Activated CD8-positive, alpha-beta T cell treated with anti-CD3 and anti-CD28 coated beads for 36 hours (primary cell): ENCODE measurements around the gene PLEK. TPM values are rescaled to one million over a fixed set of nuclear protein-coding genes. Genes with fewer than 3 reads are reported as not detected.

ENCODE experiments used
- ATAC-seq: fragments of 200-7000 bp; cut with Tn5 transposase; one replicate; pipeline ENCODE4 v1.10.0; 2021; ENCODE audit warnings: mild to moderate bottlenecking, moderate library complexity
- CTCF ChIA-PET: fragments of 350-600 bp; sonication (Branson Sonifier 250); formaldehyde crosslinking; loops from one replicate; lab custom pipeline; 2021; ENCODE audit warnings: antibody characterized with exemption; lab: Charles Lee
- POLR2A ChIA-PET: fragments of 350-600 bp; sonication (Branson Sonifier 250); formaldehyde crosslinking; loops from one replicate; lab custom pipeline; 2021; ENCODE audit warnings: antibody characterized with exemption; lab: Charles Lee
- DNase-seq: peaks from one replicate; pipeline ENCODE4 v3.0.0-alpha.2; 2020
- H3K27ac Mint-ChIP-seq: one replicate; pipeline ENCODE4 v1.8.0; 2021; ENCODE audit warnings: mild to moderate bottlenecking, mixed read lengths
- H3K27me3 Mint-ChIP-seq: one replicate; pipeline ENCODE4 v1.8.0; 2021; ENCODE audit warnings: mixed read lengths
- H3K36me3 Mint-ChIP-seq: one replicate; pipeline ENCODE4 v1.8.0; 2021; ENCODE audit warnings: low read depth, mixed read lengths
- H3K4me1 Mint-ChIP-seq: one replicate; pipeline ENCODE4 v1.8.0; 2021; ENCODE audit warnings: low read depth, mixed read lengths
- H3K4me3 Mint-ChIP-seq: one replicate; pipeline ENCODE4 v1.8.0; 2021; ENCODE audit warnings: mild to moderate bottlenecking, moderate library complexity, mixed read lengths
- H3K9me3 Mint-ChIP-seq: one replicate; pipeline ENCODE4 v1.8.0; 2021; ENCODE audit warnings: mixed read lengths
- intact Hi-C: fragments of 100-400 bp; cut with micrococcal nuclease; formaldehyde crosslinking; loops from one replicate; pipeline ENCODE4 v1.10.0; 2022
- total RNA-seq, 2 experiments: library from RNA; stranded (reverse); gene quantifications; one replicate each; pipeline ENCODE4 v1.2.3, GENCODE V29; 2021
- TF ChIP-seq, protein P1 (sequence below): fragments of 200-600 bp; IDR thresholded peaks from one replicate; pipeline ENCODE4 v1.8.0; 2022; ENCODE audit warnings: antibody characterized with exemption, mild to moderate bottlenecking

PLEK gene
- total RNA-seq, 2 experiments from 2014 or later, result 4.8 to 6.0 TPM

GRCh38 chr2:68367953-68368653 lies 3.0 kb downstream of the PLEK start:
- TF ChIP-seq, protein P1, sequence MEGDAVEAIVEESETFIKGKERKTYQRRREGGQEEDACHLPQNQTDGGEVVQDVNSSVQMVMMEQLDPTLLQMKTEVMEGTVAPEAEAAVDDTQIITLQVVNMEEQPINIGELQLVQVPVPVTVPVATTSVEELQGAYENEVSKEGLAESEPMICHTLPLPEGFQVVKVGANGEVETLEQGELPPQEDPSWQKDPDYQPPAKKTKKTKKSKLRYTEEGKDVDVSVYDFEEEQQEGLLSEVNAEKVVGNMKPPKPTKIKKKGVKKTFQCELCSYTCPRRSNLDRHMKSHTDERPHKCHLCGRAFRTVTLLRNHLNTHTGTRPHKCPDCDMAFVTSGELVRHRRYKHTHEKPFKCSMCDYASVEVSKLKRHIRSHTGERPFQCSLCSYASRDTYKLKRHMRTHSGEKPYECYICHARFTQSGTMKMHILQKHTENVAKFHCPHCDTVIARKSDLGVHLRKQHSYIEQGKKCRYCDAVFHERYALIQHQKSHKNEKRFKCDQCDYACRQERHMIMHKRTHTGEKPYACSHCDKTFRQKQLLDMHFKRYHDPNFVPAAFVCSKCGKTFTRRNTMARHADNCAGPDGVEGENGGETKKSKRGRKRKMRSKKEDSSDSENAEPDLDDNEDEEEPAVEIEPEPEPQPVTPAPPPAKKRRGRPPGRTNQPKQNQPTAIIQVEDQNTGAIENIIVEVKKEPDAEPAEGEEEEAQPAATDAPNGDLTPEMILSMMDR, result no peak
- ATAC-seq (no peak), DNase-seq (no peak)
- ChIA-PET POLR2A (interaction anchor here (0.6 kb wide), 1 partner anchor 94 kb away, joined by 3 read pairs; no protein-coding TSS in a partner anchor), CTCF (interaction anchor here (1.6 to 3.6 kb wide), 2 partner anchors 11 to 74 kb away, joined by 4 to 33 read pairs; no protein-coding TSS in a partner anchor)
- peak overlapping the region; percentile 7 for H3K27ac Mint-ChIP-seq
- no peaks in the 10 kb centered on the region for H3K36me3 Mint-ChIP-seq
- peaks cover 32% of the 10 kb centered on the region for H3K4me1 Mint-ChIP-seq
- H3K9me3 Mint-ChIP-seq, result no peaks in the 10 kb centered on the region
- H3K4me3 Mint-ChIP-seq, result peak overlapping the region; percentile 28
- intact Hi-C loops, result no loop called here
- H3K27me3 Mint-ChIP-seq, result peaks cover 3% of the 10 kb centered on the region

- Mint-ChIP-seq H3K27ac (peak overlapping the region; percentile 7), H3K36me3 (no peaks in the 10 kb centered on the region), H3K27me3 (peaks cover 3% of the 10 kb centered on the region), H3K4me1 (peaks cover 27% of the 10 kb centered on the region), H3K4me3 (peak overlapping the region; percentile 28), H3K9me3 (no peaks in the 10 kb centered on the region)
- TF ChIP-seq, protein P1, result no peak
- ATAC-seq, result no peak
- ChIA-PET CTCF (no interaction called here), POLR2A (no interaction called here)
- intact Hi-C loops, result no loop called here
- DNase-seq, result no peak
These were observed 3.7 kb downstream of the PLEK start for GRCh38 chr2:68368654-68369336.

DNA sequence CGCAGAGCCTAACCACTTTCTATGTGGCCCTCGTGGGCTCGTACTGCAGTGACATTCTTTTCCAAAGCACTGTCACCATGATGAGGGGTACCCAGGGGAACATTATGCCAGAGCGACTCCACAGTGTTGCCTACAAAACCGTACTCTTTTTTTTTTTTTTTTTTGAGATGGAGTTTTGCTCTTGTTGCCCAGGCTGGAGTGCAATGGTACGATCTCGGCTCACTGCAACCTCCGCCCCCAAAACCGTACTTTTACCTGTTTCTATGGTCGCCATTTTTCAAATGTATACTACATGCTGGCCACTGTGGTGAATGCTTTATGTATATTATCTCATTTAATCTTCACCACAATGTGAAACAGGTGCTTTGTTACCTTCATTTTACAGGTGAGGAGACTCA lies 4.3 kb downstream of the PLEK start:
- POLR2A ChIA-PET, result no interaction called here
- TF ChIP-seq, protein P1, result no peak
- Mint-ChIP-seq H3K27me3 (peaks cover 3% of the 10 kb centered on the region), H3K4me3 (no peak overlapping the region), H3K27ac (no peak overlapping the region), H3K36me3 (no peaks in the 10 kb centered on the region), H3K9me3 (no peaks in the 10 kb centered on the region), H3K4me1 (peaks cover 22% of the 10 kb centered on the region)
- ATAC-seq (no peak), DNase-seq (no peak)
- CTCF ChIA-PET, result no interaction called here
- intact Hi-C loops, result no loop called here

GRCh38 chr2:68371138-68371537 lies 6.1 kb downstream of the PLEK start:
- Mint-ChIP-seq H3K9me3 (no peaks in the 10 kb centered on the region), H3K4me1 (peaks cover 25% of the 10 kb centered on the region), H3K4me3 (no peak overlapping the region), H3K27ac (no peak overlapping the region), H3K36me3 (no peaks in the 10 kb centered on the region), H3K27me3 (peaks cover 6% of the 10 kb centered on the region)
- intact Hi-C loops, result no loop called here
- no peak for ATAC-seq
- POLR2A ChIA-PET, result interaction anchor here (0.5 to 1.0 kb wide), 2 partner anchors 8 to 9 kb away, joined by 3 read pairs; no protein-coding TSS in a partner anchor
- CTCF ChIA-PET, result interaction anchor here (1.0 to 3.2 kb wide), 5 partner anchors 17 to 92 kb away, joined by 3 to 17 read pairs (median 3); no protein-coding TSS in a partner anchor
- TF ChIP-seq, protein P1, result no peak
- no peak for DNase-seq

DNA sequence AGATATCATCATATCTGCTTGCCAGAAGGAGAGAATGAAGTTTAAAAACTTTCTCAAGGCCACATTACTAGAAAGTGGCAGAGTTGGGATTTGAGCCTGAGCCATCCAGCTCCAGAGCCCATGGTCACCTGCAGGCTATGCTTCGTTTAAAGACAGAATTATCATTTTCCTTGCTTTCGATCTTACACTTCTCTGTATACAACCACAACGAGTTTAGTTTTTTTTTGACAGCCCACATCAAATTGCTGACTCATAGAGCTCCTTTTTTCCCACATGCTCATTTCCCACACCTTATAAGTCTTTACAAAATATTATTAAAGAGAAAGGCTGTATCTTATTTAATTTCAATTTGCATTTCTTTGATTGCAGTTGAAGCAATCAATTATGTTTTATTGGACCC lies 6.5 kb downstream of the PLEK start:
- TF ChIP-seq, protein P1, result no peak

More for the DNA sequence above, 6.5 kb downstream of the PLEK start:
- POLR2A ChIA-PET, result interaction anchor here (0.5 to 1.0 kb wide), 2 partner anchors 7 to 9 kb away, joined by 3 read pairs; no protein-coding TSS in a partner anchor
- DNase-seq (no peak), ATAC-seq (no peak)
- no peak overlapping the region for H3K27ac Mint-ChIP-seq
- peaks cover 6% of the 10 kb centered on the region for H3K27me3 Mint-ChIP-seq
- intact Hi-C loops, result no loop called here
- H3K9me3 Mint-ChIP-seq, result no peaks in the 10 kb centered on the region
- CTCF ChIA-PET, result interaction anchor here (0.7 to 3.2 kb wide), 7 partner anchors 17 to 384 kb away, joined by 3 to 17 read pairs (median 3); no protein-coding TSS in a partner anchor
- no peak overlapping the region for H3K4me3 Mint-ChIP-seq
- peaks cover 25% of the 10 kb centered on the region for H3K4me1 Mint-ChIP-seq
- no peaks in the 10 kb centered on the region for H3K36me3 Mint-ChIP-seq
